ENCODE results near the gene SAMMSON.

- TF ChIP-seq YY1 (IDR thresholded peaks at IDR 0.05; ENCODE audit: insufficient read depth, insufficient read length) (no peak), ZNF274 (IDR thresholded peaks at IDR 0.05; ENCODE audit: low read depth, low read length) (no peak)
These were observed 23.5 kb upstream of the SAMMSON start for GRCh38 chr3:69976021-69976420.
